ENCODE data around the gene CIPC.

The CIPC gene

GRCh38 chr14:77155083-77155482 lies 57.0 kb downstream of the CIPC start:
- DNase-seq, result no peak

DNA sequence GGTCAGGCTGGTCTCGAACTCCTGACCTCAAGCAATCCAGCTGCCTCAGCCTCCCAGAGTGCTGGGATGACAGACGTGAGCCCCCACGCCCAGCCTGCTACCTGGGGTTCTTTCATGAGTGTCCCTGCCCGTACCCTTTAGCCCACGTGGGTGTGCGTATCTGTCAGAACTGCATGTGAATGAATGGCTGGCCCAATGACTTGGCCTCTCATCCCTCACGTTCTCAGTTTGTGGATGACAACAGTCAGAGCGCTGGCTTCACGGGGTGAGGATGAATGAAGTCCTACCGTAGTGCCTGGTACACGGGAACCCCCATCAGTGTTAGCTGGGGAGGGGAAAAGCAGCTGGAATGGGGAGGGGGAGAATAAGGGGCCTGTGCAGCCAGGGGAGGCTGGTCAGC lies 59.7 kb downstream of the CIPC start:
- peak; percentile 43 to 69 for DNase-seq

DNA sequence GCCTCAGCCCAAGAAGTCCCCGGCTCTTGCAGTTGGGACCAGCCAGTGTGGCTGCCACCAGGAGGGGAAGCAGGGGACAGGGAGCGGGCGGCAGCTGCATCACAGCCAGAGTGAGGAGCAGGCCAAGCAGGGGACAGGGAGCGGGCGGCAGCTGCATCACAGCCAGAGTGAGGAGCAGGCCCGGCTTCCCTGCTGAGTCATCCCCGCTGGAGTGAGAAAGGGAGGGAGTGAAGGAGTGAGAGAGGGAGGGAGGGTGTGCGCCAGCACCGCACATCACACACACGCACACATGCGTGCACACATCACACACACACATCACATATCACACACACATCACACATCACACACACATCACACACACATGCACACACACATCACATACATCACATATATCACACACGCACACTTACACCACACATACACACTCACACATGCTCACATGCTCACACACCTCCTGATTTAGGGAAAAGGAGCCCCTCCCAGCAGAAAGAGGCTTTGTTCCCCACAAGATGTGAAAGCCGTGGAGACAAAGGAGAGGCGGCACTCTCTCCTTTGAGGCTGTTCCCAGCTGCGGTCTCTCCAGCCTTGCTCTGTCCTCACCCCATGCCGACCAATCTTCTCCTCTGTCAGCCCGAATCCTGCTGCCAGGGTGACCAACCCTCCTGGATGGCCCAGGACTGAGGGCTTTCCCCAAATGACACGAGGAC lies 60.3 kb downstream of the CIPC start:
- DNase-seq, result peak; percentile 86 to 93

DNA sequence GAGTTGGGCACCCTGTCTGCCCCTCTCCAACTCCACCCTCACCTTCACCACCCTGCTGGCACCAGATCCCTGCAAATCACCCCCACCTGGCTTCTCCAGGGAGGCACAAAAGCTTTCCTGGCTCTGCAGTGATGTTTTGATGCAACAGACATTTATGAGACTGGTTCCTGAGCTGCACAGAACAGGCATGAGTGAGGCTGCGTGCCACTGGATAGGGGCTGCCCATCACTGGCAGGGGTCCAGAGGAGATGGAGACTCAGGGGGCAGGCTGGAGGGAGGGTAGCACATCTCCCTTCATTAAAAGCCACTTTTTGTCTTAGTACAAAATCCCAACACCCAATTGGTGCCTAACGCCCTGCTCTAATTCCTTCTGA lies 60.8 kb downstream of the CIPC start:
- DNase-seq, result peak; percentile 15 to 49

GRCh38 chr14:77161011-77161410 lies 63.0 kb downstream of the CIPC start:
- no peak for DNase-seq

Data from SHP77 (cell line).